Stomach (tissue), 9 donors: ENCODE data around the gene DOCK2. TPM values are rescaled to one million over a fixed set of nuclear protein-coding genes. Genes with fewer than 3 reads are reported as not detected.

Experiments
- DNase-seq, 2 donors: peaks; one replicate each; pipeline versions ENCODE4 v3.0.0 to v3.0.0-alpha.2; 2013 to 2019
- H3K27ac ChIP-seq, 5 donors: fragments of 200-600 bp in 4 of 5; sonication (generic) in 4 of 5; one replicate each; pipeline ENCODE4 v1.5.1; 2013 to 2019; ENCODE audit warnings: mild to moderate bottlenecking in 1 of 5, moderate library complexity in 1 of 5
- H3K27me3 ChIP-seq, 3 donors: fragments of 200-600 bp; sonication (generic); one replicate each; pipeline ENCODE4 v1.5.1; 2017 to 2019; ENCODE audit warnings: mixed run types in 1 of 3
- H3K36me3 ChIP-seq, 4 donors: fragments of 200-600 bp; sonication (generic); 1 replicate in 3 of 4; 2 replicates in 1 of 4; pipeline ENCODE4 v1.5.1; 2016 to 2019
- H3K4me1 ChIP-seq, 4 donors: fragments of 200-600 bp; sonication (generic); one replicate each; pipeline ENCODE4 v1.5.1; 2016 to 2019
- H3K4me3 ChIP-seq, 4 donors: fragments of 200-600 bp; sonication (generic) in 3 of 4; one replicate each; pipeline ENCODE4 v1.5.1; 2016 to 2019; ENCODE audit warnings: mild to moderate bottlenecking in 1 of 4
- H3K9me3 ChIP-seq, 4 donors: fragments of 200-600 bp; sonication (generic); one replicate each; pipeline ENCODE4 v1.5.1; 2016 to 2019
- EP300 ChIP-seq: sonication (generic); formaldehyde crosslinking; IDR thresholded peaks from one replicate; pipeline ENCODE4 v1.6.1; 2017; ENCODE audit warnings: antibody characterized with exemption
- POLR2A ChIP-seq, 4 donors: fragments of 450-650 bp; IDR thresholded peaks; one replicate each; pipeline ENCODE4 v1.6.1; 2016; ENCODE audit warnings: antibody characterized with exemption in 4 of 4, control low read depth in 2 of 4, mild to moderate bottlenecking in 1 of 4, moderate library complexity in 1 of 4
- POLR2AphosphoS5 ChIP-seq, 3 donors: sonication (generic); formaldehyde crosslinking; IDR thresholded peaks; one replicate each; pipeline ENCODE4 v1.6.1; 2016; ENCODE audit warnings: antibody characterized with exemption in 3 of 3
- WGBS, 5 donors: extraction: QIAGEN DNeasy Blood & Tissue Kit in 3 of 5; methylation state at CpG; one replicate each; pipeline versions ENCODE4 v1.1.5 to v1.1.7; 2013 to 2018; 5-methylcytosine and 5-hydroxymethylcytosine counted together
- intact Hi-C: fragments of 100-400 bp; cut with DNase I; formaldehyde crosslinking; loops from one replicate; pipeline ENCODE4 v1.15.1; 2023; ENCODE audit warnings: low total_unique reads
- polyA plus RNA-seq, 3 donors: library from polyadenylated mRNA; stranded (reverse); fragments of 200-250 nt; gene quantifications; one replicate each; pipeline ENCODE4 v1.2.3, GENCODE V29; 2013
- total RNA-seq, 5 donors: library from RNA; depleted of rRNA; stranded (reverse); fragments of >200 nt; gene quantifications; one replicate each; pipeline versions ENCODE4 v1.1.0 to v1.2.3, GENCODE V29; 2014 to 2016
- TF ChIP-seq, protein P1 (sequence below), 7 experiments: fragments of 450-650 bp in 4 of 7; fragments of 200-600 bp in 3 of 7; sonication (generic) in 3 of 7; IDR thresholded peaks; one replicate each; pipeline ENCODE4 v1.5.1; 2016 to 2019; ENCODE audit warnings: antibody characterized with exemption in 7 of 7, control low read depth in 2 of 7, mild to moderate bottlenecking in 1 of 7
- donor health status: healthy with polysubstance abuse.
- donor health status: Bipolar disorder and iron deficiency.
- donor health status: healthy.

Gene DOCK2
- total and polyA plus RNA-seq, 8 donors: 2.1 to 50.2 (median 8.5) TPM

DNA sequence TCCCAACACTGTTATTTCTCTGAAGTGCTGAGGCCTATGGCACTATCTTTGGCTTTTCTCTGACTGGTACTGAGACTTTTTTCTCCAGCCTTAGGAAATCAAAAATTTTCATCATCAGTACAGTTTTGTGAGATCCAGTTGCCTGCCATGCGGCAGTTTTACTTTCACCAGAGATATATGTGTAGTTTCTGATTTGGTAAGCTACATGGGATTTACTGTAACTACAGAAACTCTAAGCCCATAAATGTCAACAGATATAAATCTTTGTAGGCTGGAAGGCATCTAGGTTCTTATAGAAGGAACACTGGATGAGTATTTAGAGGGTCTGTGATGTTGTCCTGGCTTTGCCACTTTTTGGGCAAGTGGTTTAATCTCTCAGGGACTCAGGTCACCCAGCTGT is 69.0 kb downstream of the DOCK2 start:
- peaks cover 0 to 3% (median 0%) of the 10 kb centered on the region in 3 donors for H3K27me3 ChIP-seq
- no peaks in the 10 kb centered on the region for H3K4me1 ChIP-seq
- no peak overlapping the region for H3K27ac ChIP-seq
- intact Hi-C loops: no loop called here
- DNase-seq: no peak
- 89 to 94% (median 93%) methylated on average over 1 of the region's 1 CpG for WGBS, 5 donors
- H3K9me3 ChIP-seq: no peaks in the 10 kb centered on the region
- TF ChIP-seq EP300: no peak
- peaks cover 0 to 18% (median 2%) of the 10 kb centered on the region in 4 donors for H3K36me3 ChIP-seq
- H3K4me3 ChIP-seq: no peak overlapping the region

DNA sequence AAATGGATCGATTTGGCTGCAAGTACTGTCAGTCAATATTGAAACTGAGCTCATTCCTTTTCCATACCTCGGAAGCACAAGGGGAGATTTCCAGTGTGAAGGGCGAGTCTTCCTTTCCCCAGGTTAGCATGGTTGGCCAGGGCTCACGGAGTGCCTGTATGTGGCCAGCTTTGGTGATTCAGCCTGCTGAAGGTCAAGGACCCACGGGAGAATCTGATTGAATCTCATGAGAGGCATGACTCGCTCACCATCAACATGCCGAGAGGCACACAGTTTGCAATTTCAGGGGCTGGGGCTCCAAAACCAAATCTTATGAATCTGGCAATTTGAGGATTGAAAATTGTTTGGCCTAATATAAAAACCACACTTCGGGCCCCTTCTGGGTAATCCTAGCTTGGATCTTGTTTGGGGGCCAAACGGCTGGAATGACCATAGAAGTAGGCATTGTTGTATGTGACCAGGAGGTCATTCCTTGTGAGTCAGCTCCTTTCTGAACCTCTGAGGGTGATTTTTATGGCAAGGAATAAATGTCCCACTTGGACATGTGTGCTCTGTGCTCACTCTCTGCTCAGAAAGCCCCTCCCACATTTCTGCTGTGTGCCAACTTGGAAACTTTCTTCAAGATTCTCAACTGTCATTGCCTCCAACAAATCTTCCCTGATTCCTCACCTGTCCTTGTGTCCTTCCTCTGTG is 69.8 kb downstream of the DOCK2 start:
- no peaks in the 10 kb centered on the region for H3K9me3 ChIP-seq
- peaks cover 0 to 3% (median 0%) of the 10 kb centered on the region in 3 donors for H3K27me3 ChIP-seq
- 67 to 77% (median 70%) methylated on average over 9 of the region's 9 CpGs for whole genome bisulfite sequencing, 5 donors
- H3K4me1 ChIP-seq: no peaks in the 10 kb centered on the region
- TF ChIP-seq POLR2AphosphoS5 (IDR thresholded peaks at IDR 0.05) (no peak), EP300 (no peak), POLR2A (IDR thresholded peaks at IDR 0.05) (no peak)
- TF ChIP-seq, protein P1, sequence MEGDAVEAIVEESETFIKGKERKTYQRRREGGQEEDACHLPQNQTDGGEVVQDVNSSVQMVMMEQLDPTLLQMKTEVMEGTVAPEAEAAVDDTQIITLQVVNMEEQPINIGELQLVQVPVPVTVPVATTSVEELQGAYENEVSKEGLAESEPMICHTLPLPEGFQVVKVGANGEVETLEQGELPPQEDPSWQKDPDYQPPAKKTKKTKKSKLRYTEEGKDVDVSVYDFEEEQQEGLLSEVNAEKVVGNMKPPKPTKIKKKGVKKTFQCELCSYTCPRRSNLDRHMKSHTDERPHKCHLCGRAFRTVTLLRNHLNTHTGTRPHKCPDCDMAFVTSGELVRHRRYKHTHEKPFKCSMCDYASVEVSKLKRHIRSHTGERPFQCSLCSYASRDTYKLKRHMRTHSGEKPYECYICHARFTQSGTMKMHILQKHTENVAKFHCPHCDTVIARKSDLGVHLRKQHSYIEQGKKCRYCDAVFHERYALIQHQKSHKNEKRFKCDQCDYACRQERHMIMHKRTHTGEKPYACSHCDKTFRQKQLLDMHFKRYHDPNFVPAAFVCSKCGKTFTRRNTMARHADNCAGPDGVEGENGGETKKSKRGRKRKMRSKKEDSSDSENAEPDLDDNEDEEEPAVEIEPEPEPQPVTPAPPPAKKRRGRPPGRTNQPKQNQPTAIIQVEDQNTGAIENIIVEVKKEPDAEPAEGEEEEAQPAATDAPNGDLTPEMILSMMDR (IDR thresholded peaks at IDR 0.05): no peak
- intact Hi-C loops: no loop called here
- H3K36me3 ChIP-seq: peaks cover 0 to 18% (median 0%) of the 10 kb centered on the region in 4 donors
- no peak for DNase-seq
- H3K4me3 ChIP-seq: no peak overlapping the region
- no peak overlapping the region for H3K27ac ChIP-seq

DNA sequence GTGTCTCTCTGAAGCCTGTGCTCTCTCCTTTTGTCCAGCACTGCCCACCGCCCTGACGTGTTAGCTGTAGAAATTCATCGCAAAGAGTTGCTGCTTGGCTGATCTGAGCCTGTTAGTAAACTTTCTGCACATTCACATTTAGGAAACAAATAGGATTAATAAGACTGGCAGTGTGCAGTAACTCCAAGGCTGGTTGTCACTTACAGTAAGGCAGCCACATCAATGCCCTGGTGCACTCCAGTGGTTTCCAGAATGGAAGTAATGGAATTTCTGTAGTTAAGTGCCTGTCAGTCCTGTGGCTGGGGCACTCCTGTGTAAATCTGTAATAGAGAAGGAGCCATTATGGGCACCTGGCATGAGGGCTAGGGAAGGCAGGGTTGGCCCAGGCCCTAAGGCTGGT is 70.6 kb downstream of the DOCK2 start:
- no peak for TF ChIP-seq POLR2AphosphoS5 (IDR thresholded peaks at IDR 0.05)
- TF ChIP-seq POLR2A (IDR thresholded peaks at IDR 0.05): no peak
- no peak for TF ChIP-seq EP300
- TF ChIP-seq, protein P1 (IDR thresholded peaks at IDR 0.05): no peak
- H3K4me3 ChIP-seq: no peak overlapping the region
- DNase-seq: no peak
- H3K4me1 ChIP-seq: no peaks in the 10 kb centered on the region
- H3K27me3 ChIP-seq: no peaks in the 10 kb centered on the region
- intact Hi-C loops: no loop called here
- no peaks in the 10 kb centered on the region for H3K9me3 ChIP-seq
- H3K27ac ChIP-seq: no peak overlapping the region
- peaks cover 0 to 18% (median 0%) of the 10 kb centered on the region in 4 donors for H3K36me3 ChIP-seq
- WGBS, 5 donors: 90 to 95% (median 92%) methylated on average over 3 of the region's 3 CpGs

GRCh38 chr5:169710675-169711074 is 73.6 kb downstream of the DOCK2 start:
- Histone ChIP-seq H3K36me3 (peaks cover 0 to 21% (median 0%) of the 10 kb centered on the region in 4 donors), H3K4me3 (no peak overlapping the region), H3K27ac (no peak overlapping the region), H3K9me3 (no peaks in the 10 kb centered on the region), H3K4me1 (no peaks in the 10 kb centered on the region), H3K27me3 (no peaks in the 10 kb centered on the region)
- WGBS, 5 donors: 36 to 70% (median 45%) methylated on average over 4 of the region's 4 CpGs
- intact Hi-C loops: no loop called here
- no peak for DNase-seq
- TF ChIP-seq EP300: no peak
- TF ChIP-seq, protein P1 (IDR thresholded peaks at IDR 0.05): no peak
- no peak for TF ChIP-seq POLR2AphosphoS5 (IDR thresholded peaks at IDR 0.05)
- no peak for TF ChIP-seq POLR2A (IDR thresholded peaks at IDR 0.05)
